HG03520 (cell line): ENCODE data around the gene SNX13.
A peak's percentile ranks its signal among the peaks of the same experiment; 100 is the strongest.

Experiments
- ATAC-seq: cut with Tn5 transposase; IDR thresholded peaks from one replicate; pipeline ENCODE4 v1.9.1; 2021; ENCODE audit warnings: mild to moderate bottlenecking, moderate library complexity; ENCODE audit not compliant: unreplicated experiment

The SNX13 gene

GRCh38 chr7:17948526-17949238, 8.4 kb upstream of the SNX13 start:
- ATAC-seq = no peak

DNA sequence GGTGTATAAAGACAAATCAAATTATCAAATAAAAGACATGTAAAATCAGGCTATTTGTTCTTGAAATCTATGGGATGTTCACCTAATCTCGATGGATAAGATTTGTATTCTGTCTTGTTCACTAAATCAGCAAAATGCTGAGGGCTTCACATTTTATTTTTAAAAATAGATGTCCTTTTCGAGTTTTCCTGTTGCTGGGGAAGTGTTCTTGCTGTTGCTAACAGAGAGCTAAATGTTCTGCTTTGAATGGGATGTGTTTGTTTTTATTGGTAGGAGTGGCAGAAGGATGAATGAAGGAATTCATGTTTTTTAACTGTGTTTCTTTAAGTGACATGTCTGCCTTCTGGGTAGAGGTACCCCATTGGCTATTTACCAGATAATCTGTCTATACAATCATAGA, 7.3 kb upstream of the SNX13 start:
- no peak for ATAC-seq

GRCh38 chr7:17946591-17946990, 6.3 kb upstream of the SNX13 start:
- peak; percentile 66 for ATAC-seq

GRCh38 chr7:17944720-17945119, 4.4 kb upstream of the SNX13 start:
- no peak for ATAC-seq

DNA sequence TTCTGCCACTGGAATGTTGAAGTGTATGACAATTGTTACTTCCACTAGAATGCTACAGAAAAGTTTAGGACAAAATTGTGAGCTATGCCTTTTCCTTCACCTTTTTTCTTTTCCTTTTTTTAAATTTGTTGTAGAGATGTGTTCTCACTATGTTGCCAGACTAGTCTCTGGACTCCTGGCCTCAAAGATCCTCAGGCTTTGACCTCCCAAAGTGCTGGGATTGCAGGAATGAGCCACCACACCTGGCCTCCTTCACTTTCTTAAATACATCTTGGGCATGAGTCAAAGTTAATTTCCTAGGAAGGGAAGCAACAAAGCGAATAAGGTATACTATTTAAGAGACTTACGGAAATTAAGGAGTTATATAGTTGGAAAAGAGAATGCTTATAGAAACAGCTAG, 2.7 kb upstream of the SNX13 start:
- no peak for ATAC-seq

GRCh38 chr7:17942231-17942630, 1.9 kb upstream of the SNX13 start:
- no peak for ATAC-seq

DNA sequence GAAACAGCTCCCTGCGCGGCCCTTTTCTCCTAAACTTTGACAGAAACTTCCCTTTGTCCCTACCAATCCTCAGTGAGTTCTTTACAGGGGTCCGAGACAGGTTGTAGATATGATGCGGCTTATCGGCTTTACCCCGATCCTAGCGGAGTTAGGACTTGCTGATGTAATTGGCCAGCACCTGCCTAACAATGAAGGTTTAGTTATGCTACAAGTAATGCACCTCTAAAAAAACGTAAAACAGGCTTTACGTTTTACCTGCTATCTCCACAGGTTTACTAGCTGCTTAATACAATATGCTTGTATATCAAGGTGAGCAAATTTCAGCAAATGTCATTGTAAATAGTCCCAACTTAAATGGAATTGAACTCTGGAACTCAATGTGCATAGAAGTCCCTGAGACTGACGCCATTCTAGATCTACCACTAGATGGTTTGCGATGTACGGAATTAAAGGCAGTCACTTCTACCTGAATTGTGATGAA, 697 bp upstream of the SNX13 start:
- ATAC-seq = no peak

- ATAC-seq = peak; percentile 27
These were observed 540 bp downstream of the SNX13 start for GRCh38 chr7:17939606-17940301.

- ATAC-seq = no peak
These were observed 1.1 kb downstream of the SNX13 start for GRCh38 chr7:17939211-17939605.

- ATAC-seq = no peak
These were observed 2.7 kb downstream of the SNX13 start for GRCh38 chr7:17937506-17938120.

GRCh38 chr7:17936321-17936720, 4.0 kb downstream of the SNX13 start:
- ATAC-seq = no peak

- ATAC-seq = no peak
These were observed 5.6 kb downstream of the SNX13 start for GRCh38 chr7:17934612-17935240.

GRCh38 chr7:17934094-17934493, 6.2 kb downstream of the SNX13 start:
- no peak for ATAC-seq

GRCh38 chr7:17932770-17933169, 7.5 kb downstream of the SNX13 start:
- no peak for ATAC-seq

DNA sequence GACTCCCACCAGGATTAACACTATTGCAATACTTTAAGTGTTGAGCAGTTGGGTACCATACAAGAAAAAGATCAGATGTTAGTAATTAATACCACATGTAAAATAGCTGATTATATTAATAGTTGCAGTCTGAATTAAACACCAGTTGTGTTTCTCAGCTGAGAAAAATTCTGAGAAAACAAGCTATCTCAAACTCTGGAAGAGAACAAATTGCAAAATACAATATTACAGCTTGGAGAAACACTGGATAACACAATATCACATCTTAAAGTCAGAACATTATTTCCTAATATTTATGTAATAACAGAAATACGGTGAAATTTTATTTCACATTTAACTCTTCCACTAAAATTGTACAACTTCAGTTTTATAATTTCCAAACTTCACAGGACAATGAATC, 9.2 kb downstream of the SNX13 start:
- no peak for ATAC-seq

- no peak for ATAC-seq
These were observed 9.7 kb downstream of the SNX13 start for GRCh38 chr7:17930546-17930945.

GRCh38 chr7:17929647-17930395, 10.5 kb downstream of the SNX13 start:
- ATAC-seq = no peak

DNA sequence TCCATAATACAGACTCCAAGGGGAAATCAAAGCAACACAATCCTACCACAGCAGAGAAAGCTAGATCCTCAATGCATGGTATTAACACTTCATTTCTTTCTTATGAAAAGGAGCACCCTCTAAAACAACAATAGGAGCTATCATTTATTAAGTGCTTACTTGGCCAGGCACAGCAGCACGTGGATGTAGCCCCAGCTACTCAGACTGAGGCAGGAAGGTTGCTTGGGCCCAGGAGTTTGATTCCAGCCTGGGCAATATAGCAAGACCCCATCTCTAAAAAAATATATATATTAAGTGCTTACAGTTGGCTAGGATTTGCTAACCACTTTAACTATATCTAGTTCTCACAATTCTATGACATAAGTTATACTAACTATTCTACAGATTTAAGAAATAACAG, 12.2 kb downstream of the SNX13 start:
- no peak for ATAC-seq

- no peak for ATAC-seq
These were observed 18.4 kb downstream of the SNX13 start for GRCh38 chr7:17921857-17922416.

- no peak for ATAC-seq
These were observed 22.5 kb downstream of the SNX13 start for GRCh38 chr7:17917842-17918241.

- no peak for ATAC-seq
These were observed 23.5 kb downstream of the SNX13 start for GRCh38 chr7:17916786-17917185.
